Measurements from ENCODE around the gene CEP104.

DNA sequence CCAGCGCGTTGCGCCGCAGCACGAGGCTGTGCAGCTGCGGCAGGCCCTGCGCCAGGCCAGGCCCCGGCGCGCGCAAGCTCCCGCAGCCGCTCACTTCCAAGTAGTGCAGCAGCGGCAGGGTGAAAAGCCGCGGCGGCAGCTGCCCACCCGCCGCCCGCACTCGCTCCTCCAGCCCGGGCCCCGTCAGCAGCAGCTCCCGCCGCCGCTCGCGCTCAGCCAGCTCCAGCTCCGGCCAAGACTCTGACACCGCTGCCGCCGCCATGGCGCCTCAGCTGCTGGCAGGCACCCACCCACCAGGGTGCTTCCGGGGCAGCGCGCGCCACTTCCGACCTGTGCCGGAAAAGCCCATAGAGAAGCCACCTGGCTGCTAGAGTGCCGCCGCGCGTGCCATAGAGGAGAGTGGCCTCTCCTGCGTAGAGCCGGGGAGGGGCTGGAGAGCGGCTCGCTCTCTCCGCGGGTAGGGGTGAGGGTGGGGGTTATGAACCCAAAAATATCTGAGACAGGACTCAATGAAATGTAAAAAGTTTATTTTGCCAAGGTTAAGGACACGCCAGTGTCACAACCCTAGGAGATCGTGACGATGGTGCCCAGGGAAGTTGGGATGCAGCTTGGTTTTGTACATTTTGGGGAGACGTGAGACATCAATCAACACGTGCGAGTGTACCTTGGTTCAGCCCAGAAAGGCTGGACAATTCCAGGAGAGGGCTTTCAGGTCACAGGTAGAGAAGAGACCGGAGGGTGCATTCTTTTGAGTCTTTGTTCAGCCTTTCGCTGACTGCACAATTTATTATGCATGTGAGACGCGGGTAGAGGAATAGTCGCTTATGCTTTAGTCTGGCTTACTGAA is 60.6 kb downstream of the CEP104 start, which contains the start of gene LRRC47:
- TF ChIP-seq CTCF (IDR thresholded peaks at IDR 0.05; ENCODE audit: poor library complexity, severe bottlenecking), result no peak
- TF ChIP-seq TAF1 (IDR thresholded peaks at IDR 0.05; ENCODE audit: low read depth), result peak; percentile 58
- TF ChIP-seq POLR2AphosphoS5 (IDR thresholded peaks at IDR 0.05), result peak; percentile 93
- no peak for TF ChIP-seq EZH2 (IDR thresholded peaks at IDR 0.05; ENCODE audit: borderline replicate concordance, insufficient read depth, low read length, poor library complexity, severe bottlenecking)

All from neural cell (in vitro differentiated cells).